HG03159 (cell line): ENCODE data around the gene AK5.

ENCODE experiments used
- ATAC-seq: cut with Tn5 transposase; IDR thresholded peaks from one replicate; pipeline ENCODE4 v1.9.1; 2021; ENCODE audit warnings: mild to moderate bottlenecking, moderate library complexity; ENCODE audit not compliant: unreplicated experiment

Gene AK5

GRCh38 chr1:77538956-77539518, 257.2 kb downstream of the AK5 start:
- ATAC-seq, result peak; percentile 84

GRCh38 chr1:77539519-77540142, 257.8 kb downstream of the AK5 start:
- no peak for ATAC-seq

DNA sequence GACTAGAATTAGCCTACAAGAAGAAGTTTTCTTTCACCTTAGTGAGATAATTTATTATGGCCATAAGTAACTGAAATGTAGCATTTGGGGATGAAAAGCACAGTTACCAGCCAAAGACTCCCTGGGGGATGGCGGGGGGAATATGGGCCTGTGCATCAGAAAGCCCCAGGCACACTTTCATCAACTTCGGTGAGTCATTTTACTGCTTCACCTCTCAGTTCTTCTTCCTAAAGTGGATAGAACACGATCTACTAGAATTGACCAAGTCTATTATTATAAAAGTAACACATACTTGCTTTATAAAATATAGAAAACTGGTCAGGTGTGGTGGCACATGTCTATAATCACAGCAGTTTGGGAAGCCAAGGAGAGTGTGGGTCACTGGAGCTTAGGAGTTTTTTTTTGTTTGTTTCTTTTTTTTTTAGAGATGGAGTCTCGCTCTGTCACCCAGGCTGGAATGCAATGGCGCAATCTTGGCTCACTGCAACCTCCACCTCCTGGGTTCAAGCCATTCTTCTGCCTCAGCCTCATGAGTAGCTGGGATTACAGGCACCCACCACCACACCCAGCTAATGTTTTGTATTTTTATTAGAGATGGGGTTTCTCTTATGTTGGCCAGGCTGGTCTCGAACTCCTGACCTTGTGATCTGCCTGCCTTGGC, 258.8 kb downstream of the AK5 start:
- no peak for ATAC-seq

DNA sequence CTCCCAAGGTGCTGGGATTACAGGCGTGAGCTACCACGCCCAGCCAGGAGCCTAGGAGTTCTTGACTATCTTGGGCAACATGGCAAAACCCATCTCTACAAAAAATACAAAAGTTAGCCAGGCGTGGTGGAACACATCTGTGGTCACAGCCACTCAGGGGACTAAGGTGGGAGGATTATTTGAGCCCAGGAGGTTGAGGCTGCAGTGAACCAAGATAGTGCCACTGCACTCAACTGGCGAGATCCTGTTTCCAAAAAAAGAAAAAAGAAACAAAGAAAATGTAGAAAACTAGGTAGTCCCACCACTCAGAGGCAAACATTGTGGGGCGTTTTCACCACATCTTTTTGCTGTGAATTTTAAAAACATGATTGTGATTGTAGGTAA, 259.3 kb downstream of the AK5 start:
- peak; percentile 40 for ATAC-seq

DNA sequence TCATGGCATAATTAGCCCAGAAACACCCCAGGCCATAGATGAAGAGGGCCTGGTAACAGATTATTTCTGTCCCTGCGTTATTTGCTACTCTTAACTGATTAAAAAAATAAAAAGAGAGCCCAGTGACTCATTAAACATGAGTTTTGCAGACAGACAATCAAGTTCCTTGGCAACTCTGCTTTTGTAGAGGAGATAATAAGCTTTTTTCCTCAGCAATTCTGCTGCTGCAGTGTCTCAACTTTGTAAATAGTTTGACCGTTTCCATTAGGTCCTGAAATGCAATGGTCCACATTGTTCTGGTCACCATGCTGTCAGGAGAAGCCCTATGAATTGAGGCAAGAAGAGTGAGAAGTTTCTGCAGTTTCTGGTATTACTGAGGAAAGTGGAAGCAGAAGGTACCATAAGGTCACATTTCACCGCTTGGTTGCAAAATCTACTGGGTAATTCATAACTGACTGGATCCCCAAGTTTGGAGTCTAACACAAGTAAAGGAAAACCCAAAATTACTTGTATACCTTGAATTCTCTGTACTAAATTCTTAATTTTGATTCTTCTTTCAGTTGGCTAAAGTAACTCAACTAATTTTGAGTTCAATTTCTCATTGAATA, 261.1 kb downstream of the AK5 start:
- no peak for ATAC-seq

- no peak for ATAC-seq
Observed at GRCh38 chr1:77543822-77544448, 262.1 kb downstream of the AK5 start.

DNA sequence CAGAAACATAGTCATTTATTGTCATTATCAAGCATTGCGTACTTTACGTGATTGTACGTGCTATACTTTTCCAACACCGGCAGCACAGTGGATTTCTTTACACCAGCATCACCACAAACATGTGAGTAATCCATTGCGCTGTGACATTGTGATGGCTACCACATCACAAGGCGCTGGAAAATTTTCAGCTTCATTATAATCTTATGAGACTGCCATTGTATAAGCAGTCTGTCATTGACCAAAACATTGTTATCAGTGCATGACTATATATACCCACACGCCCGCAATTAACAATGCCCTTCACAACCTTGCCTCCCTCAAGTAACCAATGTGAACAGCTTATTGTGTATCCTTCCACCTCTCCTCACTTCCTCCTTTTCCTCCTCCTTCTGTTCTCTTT, 263.0 kb downstream of the AK5 start:
- ATAC-seq, result no peak

GRCh38 chr1:77545970-77546369, 264.2 kb downstream of the AK5 start:
- ATAC-seq, result no peak

GRCh38 chr1:77546890-77547289, 265.1 kb downstream of the AK5 start:
- ATAC-seq, result no peak

DNA sequence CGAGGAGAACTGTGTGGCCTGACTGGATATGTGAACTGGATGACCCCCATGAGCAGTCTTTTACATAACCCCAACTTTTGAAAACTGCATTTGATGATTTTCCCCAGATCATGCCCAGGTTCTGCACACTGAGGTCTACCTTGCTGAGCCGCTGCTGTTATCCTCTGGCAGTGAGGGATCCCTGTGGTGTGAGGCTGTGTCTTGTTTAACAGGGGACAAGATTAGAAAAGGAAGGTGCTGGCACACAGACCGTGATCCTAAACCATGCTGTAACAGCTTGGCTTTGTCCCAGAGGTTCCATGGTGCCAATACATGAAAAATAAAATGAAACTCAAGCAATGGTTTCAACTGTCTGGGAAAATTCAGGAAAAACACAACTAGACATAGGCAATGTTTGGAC, 266.5 kb downstream of the AK5 start:
- ATAC-seq, result no peak

DNA sequence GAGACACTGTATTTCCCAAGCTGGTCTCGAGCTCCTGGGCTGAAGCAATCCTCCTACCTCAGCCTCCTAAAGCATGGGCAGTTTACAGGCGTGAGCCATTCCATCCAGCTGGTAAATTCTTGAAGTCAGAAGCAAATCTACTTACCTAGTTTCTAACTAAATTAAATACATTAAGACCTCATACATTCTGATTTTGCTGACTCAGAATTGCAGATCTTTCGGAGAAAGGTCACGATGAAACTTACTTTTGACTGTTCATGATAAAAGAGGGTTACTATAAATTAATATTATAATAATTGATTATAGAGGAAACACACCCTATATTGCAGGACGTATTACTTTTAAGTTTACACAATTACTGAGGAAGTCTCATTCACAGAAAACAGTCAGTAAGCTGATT, 268.3 kb downstream of the AK5 start:
- no peak for ATAC-seq

- ATAC-seq, result no peak
Observed at GRCh38 chr1:77552626-77553025, 270.8 kb downstream of the AK5 start.

DNA sequence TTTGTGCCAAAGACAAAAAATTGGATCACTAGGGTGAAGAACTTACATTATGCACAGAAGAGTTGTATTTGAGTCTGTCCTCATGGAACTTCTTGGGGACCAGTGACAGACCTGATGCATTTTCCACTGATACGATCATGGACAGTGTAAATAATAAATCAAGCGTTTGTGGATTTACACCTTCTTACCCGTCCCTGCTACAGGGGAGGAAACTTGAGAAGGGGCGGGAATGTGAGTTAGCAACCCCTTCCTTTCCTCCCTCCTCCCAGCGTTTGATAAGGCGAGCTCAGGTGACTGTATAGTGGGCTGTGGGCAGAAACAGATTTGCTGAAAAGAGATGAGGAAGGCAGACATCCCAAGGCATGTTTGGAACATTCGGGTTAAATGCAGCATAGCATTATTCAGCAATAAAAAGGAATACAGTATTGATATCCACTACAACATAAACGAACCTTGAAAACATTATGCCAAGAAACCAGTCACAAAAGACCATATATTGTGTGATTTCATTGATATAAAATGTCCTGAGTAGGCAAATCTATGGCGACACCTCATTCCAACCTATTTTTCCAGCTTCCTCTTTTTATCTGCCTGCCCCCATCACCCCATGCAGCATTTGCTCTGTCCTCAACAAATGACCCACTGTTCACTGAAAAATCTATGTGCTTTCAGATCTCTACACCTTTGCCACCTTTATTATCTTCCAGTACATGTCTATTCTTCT, 271.9 kb downstream of the AK5 start:
- no peak for ATAC-seq

DNA sequence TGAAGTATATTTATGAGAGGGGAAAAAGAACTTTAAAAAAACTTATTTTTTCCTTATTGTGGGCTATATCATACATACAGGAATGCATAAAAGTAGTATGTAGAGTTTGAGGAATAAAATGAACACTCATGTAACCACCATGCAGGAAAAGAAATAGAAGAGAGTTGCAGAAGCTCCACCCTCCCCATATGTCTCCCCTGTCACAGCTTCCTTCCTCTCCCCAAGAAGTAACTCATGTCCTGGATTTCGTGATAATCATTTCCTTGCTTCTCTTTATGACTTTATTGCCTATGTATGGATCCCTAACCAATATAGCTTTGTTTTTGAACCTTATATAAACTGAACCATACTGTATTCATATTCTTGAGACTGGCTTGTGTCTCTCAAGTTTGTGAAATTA, 274.2 kb downstream of the AK5 start:
- ATAC-seq, result no peak

GRCh38 chr1:77557053-77557452, 275.2 kb downstream of the AK5 start:
- ATAC-seq, result no peak

DNA sequence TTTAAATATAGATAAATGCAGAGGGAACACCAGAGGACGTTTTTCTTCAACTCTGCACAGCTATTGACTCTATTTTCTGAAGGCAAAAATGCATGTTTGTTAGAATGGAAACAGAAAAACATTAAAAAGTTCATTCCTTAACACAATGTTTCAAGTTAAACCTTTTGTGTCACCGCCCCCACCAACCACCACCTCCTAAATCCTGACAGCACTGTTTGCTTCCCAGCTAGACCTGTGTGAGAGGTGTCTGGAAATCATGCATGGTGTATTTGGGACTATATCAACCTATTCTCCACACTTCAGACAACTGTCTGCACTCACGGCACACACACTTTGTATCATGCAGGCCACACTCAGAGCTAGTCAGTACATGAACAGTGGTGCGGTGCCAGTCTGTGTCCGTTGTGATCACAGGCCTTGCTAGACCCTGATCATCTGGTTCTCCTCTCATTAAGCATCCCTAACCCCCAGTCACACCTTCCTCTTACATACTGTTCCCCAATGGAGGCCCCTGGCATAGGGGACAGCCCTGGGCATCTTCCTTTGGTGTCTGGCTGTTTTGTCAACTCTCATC, 276.9 kb downstream of the AK5 start:
- ATAC-seq, result no peak

DNA sequence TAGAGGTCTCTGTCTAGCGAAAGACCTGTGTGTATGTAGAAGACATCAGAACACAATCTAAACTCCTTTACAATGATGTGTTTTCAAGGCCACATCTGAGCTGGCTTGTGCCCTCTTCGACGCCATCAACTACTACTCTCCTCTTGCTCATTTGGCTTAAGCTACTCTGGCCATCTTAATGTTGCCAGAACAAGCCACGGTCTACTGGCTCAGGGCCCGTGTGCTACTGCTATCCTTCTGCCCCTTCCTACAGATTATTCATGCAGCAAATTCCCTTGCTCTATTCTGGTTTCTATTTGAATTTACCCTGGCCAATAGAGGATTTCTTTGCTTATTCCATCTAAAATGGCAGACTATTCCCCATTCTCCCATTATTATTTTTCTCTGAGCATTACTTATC, 278.9 kb downstream of the AK5 start:
- ATAC-seq, result no peak

GRCh38 chr1:77562596-77563150, 280.9 kb downstream of the AK5 start:
- no peak for ATAC-seq

DNA sequence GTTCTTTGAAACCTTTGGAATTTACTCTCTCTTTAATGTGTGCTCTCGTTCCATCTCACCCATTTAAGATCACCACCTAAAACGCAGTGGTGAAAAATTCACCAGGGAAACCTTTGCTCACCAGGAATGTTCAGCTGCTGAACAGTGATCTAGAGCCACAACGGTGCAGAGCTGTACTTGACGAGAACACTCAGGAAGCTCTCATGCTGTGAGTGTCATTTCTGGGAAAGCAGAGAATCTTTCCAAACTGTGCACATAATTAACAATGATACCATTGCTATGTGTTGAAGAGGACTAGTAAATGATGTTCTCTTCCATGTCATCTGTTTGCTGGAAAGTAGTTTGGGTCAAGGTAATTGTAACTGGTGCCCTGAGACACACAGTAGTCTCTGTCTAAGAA, 283.5 kb downstream of the AK5 start:
- no peak for ATAC-seq

- ATAC-seq, result no peak
Observed at GRCh38 chr1:77571642-77572041, 289.8 kb downstream of the AK5 start.
